ENCODE results near the gene PARP16. TPM values are rescaled to one million over a fixed set of nuclear protein-coding genes. Genes with fewer than 3 reads are reported as not detected.

Gene PARP16
- total and polyA plus RNA-seq, 9 of the 15 experiments (the other 6 are each of a cell fraction or from before 2014, with no cell fraction given): 3.0 to 9.9 (median 5.8) TPM

DNA sequence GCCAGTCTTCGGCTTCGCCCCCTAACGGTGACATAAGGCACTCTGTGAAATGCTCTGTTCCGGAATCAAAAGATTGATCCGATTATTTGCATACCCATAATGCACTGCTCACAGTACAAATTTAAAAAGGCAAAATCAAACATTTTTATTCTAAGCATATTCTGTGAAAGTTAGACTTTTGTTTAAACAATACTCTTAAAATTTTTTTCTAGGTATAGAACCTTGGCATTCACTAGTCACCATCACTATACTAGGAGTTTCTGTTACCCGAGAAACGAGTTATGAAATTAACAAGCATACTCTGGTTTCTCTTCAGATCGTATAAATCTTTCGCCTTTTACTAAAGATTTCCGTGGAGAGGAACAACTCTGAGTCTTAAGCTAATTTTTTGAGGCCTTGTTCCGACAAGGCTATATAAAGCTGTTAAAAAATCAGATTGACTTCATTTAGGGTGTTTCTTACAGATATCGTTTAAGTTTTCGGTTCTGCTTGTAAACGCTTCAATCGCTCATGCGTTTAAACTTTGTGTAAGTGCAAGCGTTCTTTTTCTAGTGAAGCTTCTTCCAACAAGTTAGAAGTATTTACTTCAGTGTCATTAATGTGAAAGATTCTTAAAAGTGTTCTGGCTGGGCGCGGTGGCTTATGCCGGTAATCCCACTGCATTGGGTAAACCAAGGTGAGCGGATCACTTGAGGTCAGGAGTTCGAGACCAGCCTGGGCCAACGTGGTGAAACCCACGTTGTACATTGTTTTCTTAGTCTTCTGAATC is 17.9 kb upstream of the PARP16 start, which contains the start of gene RNU5B-1 (continued):
- TF ChIP-seq RREB1 (CRISPR knock-in tag; IDR thresholded peaks at IDR 0.05) (0 out of 2 replicates have a peak, but pooled peaks have one; percentile 50), ZBTB17 (CRISPR knock-in tag; IDR thresholded peaks at IDR 0.05) (peak; percentile 96), ETV6 (IDR thresholded peaks at IDR 0.05; ENCODE audit: borderline replicate concordance in 1 of 2, low read depth in 2 of 2, low read length in 1 of 2) (peak in 1 of 2 experiments; percentile 70; a peak in 1 of 4 replicates), ETV6 (CRISPR knock-in tag; IDR thresholded peaks at IDR 0.05; ENCODE audit: borderline replicate concordance) (no peak; the same call in 1 of the 2 replicates), ZNF384 (IDR thresholded peaks at IDR 0.05; ENCODE audit: low read depth, low read length) (peak; percentile 25; the same call in 1 of the 2 replicates), ZBTB1 (CRISPR knock-in tag; IDR thresholded peaks at IDR 0.05; ENCODE audit: borderline replicate concordance, low read depth) (no peak), POLR2B (IDR thresholded peaks at IDR 0.05; ENCODE audit: low read depth, partially characterized antibody) (peak; percentile 100), RBM15 (IDR thresholded peaks at IDR 0.05; ENCODE audit: insufficient read depth, low read length) (no peak), C11orf30 (IDR thresholded peaks at IDR 0.05; ENCODE audit: low read depth) (no peak), ZNF197 (CRISPR knock-in tag; IDR thresholded peaks at IDR 0.05; ENCODE audit: low read depth) (peak; percentile 81), IFI16 (CRISPR knock-in tag; IDR thresholded peaks at IDR 0.05) (no peak), NR2F6 (CRISPR knock-in tag; IDR thresholded peaks at IDR 0.05) (peak; percentile 96), TAF15 (IDR thresholded peaks at IDR 0.05; ENCODE audit: low read depth, low read length) (no peak), ADNP (tag; IDR thresholded peaks at IDR 0.05) (peak; percentile 92), NFATC3 (IDR thresholded peaks at IDR 0.05) (peak; percentile 91), MXI1 (IDR thresholded peaks at IDR 0.05; ENCODE audit: low read depth, low read length) (peak; percentile 68)
- TF ChIP-seq, protein P1, sequence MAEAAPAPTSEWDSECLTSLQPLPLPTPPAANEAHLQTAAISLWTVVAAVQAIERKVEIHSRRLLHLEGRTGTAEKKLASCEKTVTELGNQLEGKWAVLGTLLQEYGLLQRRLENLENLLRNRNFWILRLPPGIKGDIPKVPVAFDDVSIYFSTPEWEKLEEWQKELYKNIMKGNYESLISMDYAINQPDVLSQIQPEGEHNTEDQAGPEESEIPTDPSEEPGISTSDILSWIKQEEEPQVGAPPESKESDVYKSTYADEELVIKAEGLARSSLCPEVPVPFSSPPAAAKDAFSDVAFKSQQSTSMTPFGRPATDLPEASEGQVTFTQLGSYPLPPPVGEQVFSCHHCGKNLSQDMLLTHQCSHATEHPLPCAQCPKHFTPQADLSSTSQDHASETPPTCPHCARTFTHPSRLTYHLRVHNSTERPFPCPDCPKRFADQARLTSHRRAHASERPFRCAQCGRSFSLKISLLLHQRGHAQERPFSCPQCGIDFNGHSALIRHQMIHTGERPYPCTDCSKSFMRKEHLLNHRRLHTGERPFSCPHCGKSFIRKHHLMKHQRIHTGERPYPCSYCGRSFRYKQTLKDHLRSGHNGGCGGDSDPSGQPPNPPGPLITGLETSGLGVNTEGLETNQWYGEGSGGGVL (CRISPR knock-in tag; IDR thresholded peaks at IDR 0.05): no peak
- TF ChIP-seq, protein P2, sequence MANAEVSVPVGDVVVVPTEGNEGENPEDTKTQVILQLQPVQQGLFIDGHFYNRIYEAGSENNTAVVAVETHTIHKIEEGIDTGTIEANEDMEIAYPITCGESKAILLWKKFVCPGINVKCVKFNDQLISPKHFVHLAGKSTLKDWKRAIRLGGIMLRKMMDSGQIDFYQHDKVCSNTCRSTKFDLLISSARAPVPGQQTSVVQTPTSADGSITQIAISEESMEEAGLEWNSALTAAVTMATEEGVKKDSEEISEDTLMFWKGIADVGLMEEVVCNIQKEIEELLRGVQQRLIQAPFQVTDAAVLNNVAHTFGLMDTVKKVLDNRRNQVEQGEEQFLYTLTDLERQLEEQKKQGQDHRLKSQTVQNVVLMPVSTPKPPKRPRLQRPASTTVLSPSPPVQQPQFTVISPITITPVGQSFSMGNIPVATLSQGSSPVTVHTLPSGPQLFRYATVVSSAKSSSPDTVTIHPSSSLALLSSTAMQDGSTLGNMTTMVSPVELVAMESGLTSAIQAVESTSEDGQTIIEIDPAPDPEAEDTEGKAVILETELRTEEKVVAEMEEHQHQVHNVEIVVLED (CRISPR knock-in tag; IDR thresholded peaks at IDR 0.05): no peak

All from K562 (cell line).